Fibroblast of skin of left quadriceps (primary cell): ENCODE measurements around the gene C7.
"Not testable (repeated sequence)": the region's sequence is repeated elsewhere in the genome, so short reads cannot be mapped to it uniquely, and the experiment has no call there.

Experiments
- DNase-seq, 2 experiments: peaks; one replicate each; pipeline ENCODE4 v3.0.0-alpha.2; 2013; ENCODE audit warnings: low read depth in 2 of 2

C7 gene

DNA sequence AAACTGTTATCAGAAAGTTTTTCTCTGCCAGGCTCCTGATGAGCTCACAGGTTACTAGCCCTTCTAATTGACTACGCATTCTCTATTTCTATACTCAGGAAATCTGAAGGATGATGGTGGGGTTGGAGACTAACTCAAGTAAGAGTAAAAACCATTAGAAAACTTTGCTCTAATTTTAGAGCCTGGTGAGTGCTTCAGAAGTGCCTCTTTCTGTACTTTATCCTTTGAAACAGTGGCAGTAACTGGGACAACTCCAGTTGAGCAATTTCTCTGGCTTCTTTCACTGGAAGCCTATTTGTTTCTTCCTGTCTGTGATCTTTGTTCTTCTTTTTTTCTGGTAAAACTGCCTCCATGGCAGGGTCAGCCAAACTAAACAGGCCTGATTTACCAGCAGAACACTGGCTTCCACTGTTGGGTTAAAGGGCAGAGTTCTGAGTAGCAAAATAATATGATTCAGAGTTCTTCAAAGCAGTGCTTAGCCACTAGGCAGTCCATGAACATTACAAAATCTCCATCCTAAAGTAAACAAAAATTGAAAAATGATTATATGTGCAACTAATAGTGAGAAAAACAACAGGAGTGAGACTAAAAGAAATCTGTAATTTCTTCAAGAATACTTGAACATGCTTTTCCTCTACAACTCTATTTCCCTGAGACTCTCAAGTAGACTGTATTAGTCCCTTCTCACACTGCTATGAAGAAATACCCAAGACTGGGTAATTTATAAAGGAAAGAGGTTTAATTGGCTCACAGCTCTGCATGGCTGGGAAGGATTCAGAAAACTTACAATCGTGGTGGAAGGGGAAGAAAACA is 82.1 kb downstream of the C7 start:
- no peak for DNase-seq

- DNase-seq, result no peak
Observed at GRCh38 chr5:40991981-40992559, 82.8 kb downstream of the C7 start.

GRCh38 chr5:40995801-40996586 is 86.7 kb downstream of the C7 start:
- no peak for DNase-seq

- DNase-seq, result no peak
Observed at GRCh38 chr5:40999142-40999541, 89.8 kb downstream of the C7 start.

DNA sequence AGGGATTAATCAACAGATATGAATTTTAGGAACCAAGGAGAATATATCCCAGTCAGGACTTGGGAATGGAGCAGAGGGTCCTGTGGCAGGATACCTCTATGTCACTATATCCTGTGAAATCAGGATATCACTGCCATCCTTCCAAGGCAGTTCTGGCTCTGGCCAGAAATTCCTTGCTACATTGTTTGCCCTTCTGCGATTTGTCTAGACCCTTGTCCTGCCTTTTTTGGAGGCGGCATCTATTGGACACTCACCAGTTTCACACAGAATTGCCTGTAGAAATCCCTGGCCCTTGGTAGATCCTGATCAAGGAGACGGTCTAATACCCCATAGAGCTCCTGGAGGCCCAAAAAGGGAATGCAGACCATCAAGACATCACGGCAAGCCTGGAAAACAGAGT is 90.7 kb downstream of the C7 start:
- no peak for DNase-seq

DNA sequence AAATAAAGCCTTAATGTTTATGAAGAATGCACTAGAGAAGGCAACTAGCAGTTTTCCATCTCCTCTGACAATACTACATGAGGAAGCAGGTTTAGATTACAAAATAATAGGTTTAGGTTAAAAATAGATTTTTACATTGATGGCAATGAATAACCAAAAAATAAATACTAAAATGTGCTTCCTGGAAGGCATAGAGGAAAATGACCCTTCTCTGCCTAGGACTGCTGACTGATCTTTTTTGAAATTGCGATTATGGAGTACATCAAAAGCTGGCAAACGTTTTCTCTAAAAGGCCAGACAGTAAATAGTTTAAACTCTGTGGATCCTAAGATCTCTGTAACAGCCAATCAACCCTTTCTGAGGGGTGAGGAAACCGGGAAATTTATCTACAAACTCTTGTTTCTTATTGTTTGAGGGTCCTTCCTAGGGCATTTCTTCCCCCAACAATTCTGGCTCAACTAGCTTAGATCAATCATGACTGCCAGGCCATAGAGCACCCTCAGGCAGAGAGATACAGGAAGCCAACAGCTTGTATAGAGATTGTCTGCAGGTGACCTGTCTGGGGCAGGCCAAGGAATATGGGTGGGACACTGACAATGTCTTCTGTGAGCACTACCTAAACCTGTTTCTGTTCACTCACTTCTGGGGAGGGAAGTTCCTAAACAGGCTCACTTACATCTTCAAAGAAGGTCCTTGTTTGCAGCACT is 94.5 kb downstream of the C7 start:
- DNase-seq, result no peak

DNA sequence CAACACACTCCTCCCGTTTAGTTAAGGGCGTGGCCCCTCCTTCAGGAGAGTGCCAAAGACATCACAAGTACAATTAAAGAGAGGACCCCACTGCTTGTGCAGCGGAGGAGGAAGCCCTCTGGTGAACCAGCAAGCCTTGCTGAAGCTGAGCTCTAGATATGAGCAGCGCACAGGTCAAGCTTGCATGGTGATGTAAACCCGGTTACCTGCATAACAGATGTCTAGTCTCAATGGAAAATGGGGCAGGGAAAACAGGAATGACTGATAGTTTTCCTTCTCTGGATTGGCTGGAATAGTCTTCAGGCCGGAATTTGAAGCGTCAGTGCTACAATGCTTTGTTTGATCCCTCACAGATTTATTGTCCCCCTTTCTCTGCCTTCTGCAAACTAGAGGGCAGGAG is 95.6 kb downstream of the C7 start:
- DNase-seq, result no peak

DNA sequence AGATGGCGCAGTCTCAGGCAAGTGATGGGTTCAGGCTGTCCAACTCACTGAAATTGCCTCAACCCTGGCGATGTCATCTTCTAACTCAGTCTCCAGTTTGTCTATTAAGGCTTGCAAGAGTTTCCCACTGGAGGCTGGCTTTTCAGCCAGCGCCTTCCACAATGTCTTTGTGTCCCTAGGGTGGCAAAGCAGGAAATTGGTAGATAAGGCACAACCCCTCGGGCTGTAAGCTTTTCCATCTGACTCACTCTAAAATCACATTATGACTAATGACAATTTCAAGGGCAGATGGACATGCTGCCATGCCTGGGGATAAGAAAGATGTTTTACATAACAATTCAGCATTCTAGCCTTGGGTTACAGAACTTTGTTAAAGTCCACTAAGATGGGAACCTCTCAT is 99.9 kb downstream of the C7 start:
- DNase-seq, result no peak

DNA sequence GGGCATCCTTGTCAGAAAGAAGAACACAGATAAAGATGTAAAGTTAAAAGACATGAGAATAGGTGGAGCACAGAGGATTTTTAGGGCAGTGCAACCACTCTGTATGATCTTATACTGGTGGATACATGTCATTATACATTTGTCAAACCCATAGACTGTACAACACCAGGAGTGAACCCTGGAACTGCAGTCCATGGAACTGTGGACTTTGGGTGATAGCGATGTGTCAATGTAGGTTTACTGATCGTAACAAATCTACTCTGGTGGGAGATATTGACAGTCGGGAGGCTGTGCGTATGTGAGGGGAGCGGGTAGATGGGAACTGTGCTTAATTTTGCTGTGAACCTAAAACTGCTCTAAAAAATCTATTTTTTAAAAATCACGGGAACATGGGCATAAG is 101.3 kb downstream of the C7 start:
- DNase-seq, result no peak

DNA sequence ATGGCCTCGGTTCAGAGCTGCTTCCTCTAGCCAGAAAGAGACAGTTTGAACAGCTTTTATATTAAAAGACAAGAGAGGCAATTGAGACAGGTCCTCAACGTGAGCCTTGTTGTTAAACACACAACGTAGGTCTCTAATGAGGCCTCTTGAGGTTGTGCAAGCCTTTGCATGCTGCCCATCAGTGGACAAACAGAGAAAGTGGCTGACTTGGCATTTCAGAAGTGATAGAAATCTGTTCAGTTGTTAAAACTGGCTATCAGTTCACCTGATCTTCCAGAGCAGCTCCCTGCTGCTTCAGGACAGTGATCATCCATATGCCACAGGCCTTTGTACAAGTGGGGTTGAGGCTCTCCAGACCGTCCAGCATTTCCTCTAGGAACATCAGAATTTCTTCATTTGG is 103.0 kb downstream of the C7 start:
- no peak for DNase-seq

- DNase-seq, result not testable (repeated sequence)
Observed at GRCh38 chr5:41022600-41022999, 113.3 kb downstream of the C7 start.
